Lower leg skin (tissue), 3 donors: ENCODE measurements around the gene RABGAP1.

Experiments
- POLR2A ChIP-seq, 2 donors: fragments of 450-650 bp; IDR thresholded peaks; one replicate each; pipeline ENCODE4 v1.6.1; 2016 to 2017; ENCODE audit warnings: antibody characterized with exemption in 2 of 2, mild to moderate bottlenecking in 1 of 2, moderate library complexity in 1 of 2
- TF ChIP-seq, protein P1 (sequence below), 3 donors: fragments of 450-650 bp; IDR thresholded peaks; one replicate each; pipeline ENCODE4 v1.5.1; 2016; ENCODE audit warnings: antibody characterized with exemption in 3 of 3, mild to moderate bottlenecking in 3 of 3, moderate library complexity in 2 of 3

DNA sequence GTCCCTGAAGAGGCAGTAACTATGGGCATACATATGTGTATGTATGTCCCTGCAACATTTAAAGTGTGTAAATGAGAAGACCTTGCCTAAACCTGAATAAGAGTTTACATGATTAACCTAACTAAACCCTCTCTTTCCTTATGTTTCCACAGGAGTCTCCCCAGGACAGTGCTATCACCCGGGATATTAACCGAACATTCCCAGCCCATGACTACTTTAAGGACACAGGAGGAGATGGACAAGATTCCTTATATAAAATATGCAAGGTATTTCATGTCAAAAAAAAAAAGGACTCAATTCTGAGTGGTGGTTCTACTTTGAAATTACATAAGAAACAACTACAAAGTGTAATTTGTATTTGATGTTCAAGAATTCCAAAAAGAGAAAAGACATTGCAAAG lies 124.4 kb downstream of the RABGAP1 start:
- TF ChIP-seq, protein P1, sequence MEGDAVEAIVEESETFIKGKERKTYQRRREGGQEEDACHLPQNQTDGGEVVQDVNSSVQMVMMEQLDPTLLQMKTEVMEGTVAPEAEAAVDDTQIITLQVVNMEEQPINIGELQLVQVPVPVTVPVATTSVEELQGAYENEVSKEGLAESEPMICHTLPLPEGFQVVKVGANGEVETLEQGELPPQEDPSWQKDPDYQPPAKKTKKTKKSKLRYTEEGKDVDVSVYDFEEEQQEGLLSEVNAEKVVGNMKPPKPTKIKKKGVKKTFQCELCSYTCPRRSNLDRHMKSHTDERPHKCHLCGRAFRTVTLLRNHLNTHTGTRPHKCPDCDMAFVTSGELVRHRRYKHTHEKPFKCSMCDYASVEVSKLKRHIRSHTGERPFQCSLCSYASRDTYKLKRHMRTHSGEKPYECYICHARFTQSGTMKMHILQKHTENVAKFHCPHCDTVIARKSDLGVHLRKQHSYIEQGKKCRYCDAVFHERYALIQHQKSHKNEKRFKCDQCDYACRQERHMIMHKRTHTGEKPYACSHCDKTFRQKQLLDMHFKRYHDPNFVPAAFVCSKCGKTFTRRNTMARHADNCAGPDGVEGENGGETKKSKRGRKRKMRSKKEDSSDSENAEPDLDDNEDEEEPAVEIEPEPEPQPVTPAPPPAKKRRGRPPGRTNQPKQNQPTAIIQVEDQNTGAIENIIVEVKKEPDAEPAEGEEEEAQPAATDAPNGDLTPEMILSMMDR (IDR thresholded peaks at IDR 0.05): no peak
- TF ChIP-seq POLR2A (IDR thresholded peaks at IDR 0.05): no peak
